ENCODE data around the gene PEX13.

- TF ChIP-seq EZH2 (IDR thresholded peaks at IDR 0.05; ENCODE audit: insufficient read depth, low read length) (no peak), CTCF (IDR thresholded peaks at IDR 0.05; ENCODE audit: insufficient read depth, low read depth, low read length) (no peak)
Observed at GRCh38 chr2:61016392-61017002, 1.0 kb upstream of the PEX13 start.
